Measurements from ENCODE around the gene ALDOB.

DNA sequence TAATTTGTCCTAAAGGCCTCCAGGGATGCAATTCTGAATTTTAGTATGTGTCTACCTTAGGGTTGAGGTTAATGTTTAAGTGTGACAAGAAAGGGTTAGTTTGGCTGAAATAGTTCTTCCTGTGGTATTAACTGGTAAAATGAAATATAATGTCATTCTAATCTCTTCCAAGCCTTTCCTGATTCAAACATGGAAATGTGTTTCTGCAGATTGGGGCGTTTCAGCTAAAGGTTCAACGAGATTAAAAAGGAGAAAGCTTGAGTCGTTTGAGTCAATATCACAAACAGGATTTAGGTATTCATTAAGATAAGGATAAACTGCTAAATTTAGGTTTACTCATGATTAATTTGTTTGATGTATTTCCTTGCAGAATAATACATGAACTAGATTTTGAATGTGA is 34.4 kb upstream of the ALDOB start:
- TF ChIP-seq POLR2A (IDR thresholded peaks at IDR 0.05) = no peak
- TF ChIP-seq, protein P1, sequence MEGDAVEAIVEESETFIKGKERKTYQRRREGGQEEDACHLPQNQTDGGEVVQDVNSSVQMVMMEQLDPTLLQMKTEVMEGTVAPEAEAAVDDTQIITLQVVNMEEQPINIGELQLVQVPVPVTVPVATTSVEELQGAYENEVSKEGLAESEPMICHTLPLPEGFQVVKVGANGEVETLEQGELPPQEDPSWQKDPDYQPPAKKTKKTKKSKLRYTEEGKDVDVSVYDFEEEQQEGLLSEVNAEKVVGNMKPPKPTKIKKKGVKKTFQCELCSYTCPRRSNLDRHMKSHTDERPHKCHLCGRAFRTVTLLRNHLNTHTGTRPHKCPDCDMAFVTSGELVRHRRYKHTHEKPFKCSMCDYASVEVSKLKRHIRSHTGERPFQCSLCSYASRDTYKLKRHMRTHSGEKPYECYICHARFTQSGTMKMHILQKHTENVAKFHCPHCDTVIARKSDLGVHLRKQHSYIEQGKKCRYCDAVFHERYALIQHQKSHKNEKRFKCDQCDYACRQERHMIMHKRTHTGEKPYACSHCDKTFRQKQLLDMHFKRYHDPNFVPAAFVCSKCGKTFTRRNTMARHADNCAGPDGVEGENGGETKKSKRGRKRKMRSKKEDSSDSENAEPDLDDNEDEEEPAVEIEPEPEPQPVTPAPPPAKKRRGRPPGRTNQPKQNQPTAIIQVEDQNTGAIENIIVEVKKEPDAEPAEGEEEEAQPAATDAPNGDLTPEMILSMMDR (IDR thresholded peaks at IDR 0.05) = no peak

Data from uterus (tissue), 2 donors.